Liver (tissue), 3 donors: ENCODE results near the gene CA6.

Experiments
- TAF1 ChIP-seq: conservative IDR thresholded peaks from 2 replicates; pipeline ENCODE4 v1.6.1; 2016; ENCODE audit warnings: antibody characterized with exemption, mild to moderate bottlenecking
- TF ChIP-seq, protein P1 (sequence below): fragments of 150-350 bp; IDR thresholded peaks from 2 replicates; pipeline ENCODE4 v1.5.1; 2017; ENCODE audit warnings: improper control_type of control experiment, low read depth, low read length; ENCODE audit not compliant: missing input control
- TF ChIP-seq, protein P2 (sequence below): IDR thresholded peaks from 2 replicates; pipeline ENCODE4 v1.6.1; 2016; ENCODE audit warnings: antibody characterized with exemption
- TF ChIP-seq, protein P3 (sequence below): IDR thresholded peaks from 2 replicates; pipeline ENCODE4 v1.6.1; 2016; ENCODE audit warnings: antibody characterized with exemption, mild to moderate bottlenecking
- donor health status: healthy.
- donor health status: healthy.

DNA sequence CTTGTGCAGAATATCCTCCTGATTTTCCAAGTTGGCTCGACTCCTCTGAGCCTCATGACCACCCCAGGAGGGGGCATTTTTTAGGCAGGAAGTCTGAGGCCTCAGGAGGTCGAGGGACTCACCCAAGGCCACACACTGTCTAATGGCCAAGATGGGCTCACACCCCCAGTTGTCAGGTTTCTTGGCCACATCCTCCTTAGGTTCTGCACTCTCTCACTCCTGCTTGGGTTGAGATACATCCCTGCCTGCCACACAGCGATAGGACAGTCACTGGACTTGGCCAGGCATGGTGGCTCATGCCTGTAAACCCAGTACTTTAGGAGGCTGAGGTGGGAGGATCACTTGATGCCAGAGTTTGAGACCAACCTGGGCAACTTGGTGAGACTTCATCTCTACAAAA, 4.6 kb downstream of the CA6 start:
- TF ChIP-seq, protein P1, sequence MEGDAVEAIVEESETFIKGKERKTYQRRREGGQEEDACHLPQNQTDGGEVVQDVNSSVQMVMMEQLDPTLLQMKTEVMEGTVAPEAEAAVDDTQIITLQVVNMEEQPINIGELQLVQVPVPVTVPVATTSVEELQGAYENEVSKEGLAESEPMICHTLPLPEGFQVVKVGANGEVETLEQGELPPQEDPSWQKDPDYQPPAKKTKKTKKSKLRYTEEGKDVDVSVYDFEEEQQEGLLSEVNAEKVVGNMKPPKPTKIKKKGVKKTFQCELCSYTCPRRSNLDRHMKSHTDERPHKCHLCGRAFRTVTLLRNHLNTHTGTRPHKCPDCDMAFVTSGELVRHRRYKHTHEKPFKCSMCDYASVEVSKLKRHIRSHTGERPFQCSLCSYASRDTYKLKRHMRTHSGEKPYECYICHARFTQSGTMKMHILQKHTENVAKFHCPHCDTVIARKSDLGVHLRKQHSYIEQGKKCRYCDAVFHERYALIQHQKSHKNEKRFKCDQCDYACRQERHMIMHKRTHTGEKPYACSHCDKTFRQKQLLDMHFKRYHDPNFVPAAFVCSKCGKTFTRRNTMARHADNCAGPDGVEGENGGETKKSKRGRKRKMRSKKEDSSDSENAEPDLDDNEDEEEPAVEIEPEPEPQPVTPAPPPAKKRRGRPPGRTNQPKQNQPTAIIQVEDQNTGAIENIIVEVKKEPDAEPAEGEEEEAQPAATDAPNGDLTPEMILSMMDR = no peak
- TF ChIP-seq, protein P2, sequence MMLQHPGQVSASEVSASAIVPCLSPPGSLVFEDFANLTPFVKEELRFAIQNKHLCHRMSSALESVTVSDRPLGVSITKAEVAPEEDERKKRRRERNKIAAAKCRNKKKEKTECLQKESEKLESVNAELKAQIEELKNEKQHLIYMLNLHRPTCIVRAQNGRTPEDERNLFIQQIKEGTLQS = no peak
- no peak for TF ChIP-seq TAF1
- TF ChIP-seq, protein P3, sequence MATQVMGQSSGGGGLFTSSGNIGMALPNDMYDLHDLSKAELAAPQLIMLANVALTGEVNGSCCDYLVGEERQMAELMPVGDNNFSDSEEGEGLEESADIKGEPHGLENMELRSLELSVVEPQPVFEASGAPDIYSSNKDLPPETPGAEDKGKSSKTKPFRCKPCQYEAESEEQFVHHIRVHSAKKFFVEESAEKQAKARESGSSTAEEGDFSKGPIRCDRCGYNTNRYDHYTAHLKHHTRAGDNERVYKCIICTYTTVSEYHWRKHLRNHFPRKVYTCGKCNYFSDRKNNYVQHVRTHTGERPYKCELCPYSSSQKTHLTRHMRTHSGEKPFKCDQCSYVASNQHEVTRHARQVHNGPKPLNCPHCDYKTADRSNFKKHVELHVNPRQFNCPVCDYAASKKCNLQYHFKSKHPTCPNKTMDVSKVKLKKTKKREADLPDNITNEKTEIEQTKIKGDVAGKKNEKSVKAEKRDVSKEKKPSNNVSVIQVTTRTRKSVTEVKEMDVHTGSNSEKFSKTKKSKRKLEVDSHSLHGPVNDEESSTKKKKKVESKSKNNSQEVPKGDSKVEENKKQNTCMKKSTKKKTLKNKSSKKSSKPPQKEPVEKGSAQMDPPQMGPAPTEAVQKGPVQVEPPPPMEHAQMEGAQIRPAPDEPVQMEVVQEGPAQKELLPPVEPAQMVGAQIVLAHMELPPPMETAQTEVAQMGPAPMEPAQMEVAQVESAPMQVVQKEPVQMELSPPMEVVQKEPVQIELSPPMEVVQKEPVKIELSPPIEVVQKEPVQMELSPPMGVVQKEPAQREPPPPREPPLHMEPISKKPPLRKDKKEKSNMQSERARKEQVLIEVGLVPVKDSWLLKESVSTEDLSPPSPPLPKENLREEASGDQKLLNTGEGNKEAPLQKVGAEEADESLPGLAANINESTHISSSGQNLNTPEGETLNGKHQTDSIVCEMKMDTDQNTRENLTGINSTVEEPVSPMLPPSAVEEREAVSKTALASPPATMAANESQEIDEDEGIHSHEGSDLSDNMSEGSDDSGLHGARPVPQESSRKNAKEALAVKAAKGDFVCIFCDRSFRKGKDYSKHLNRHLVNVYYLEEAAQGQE = no peak
